PC-3 (cell line): Measurements from ENCODE around the gene DYTN. TPM values are rescaled to one million over a fixed set of nuclear protein-coding genes. Genes with fewer than 3 reads are reported as not detected.

Experiments used
- ATAC-seq: fragments of 200-7000 bp; cut with Tn5 transposase; 2 replicates; pipeline ENCODE4 v1.9.1; 2020; ENCODE audit warnings: mild to moderate bottlenecking, moderate library complexity
- BruUV-seq: library from RNA; stranded (reverse); fragments of 400-500 nt; replicated peaks from 2 replicates; lab custom pipeline; 2021; lab: Mats Ljungman, UMichigan
- CTCF ChIA-PET: fragments of 300-600 bp; sonication (Branson Sonifier 250); formaldehyde crosslinking; loops from one replicate; lab custom pipeline; 2022; ENCODE audit warnings: antibody characterized with exemption; lab: Charles Lee
- POLR2A ChIA-PET: fragments of 300-600 bp; sonication (Branson Sonifier 250); formaldehyde crosslinking; loops from one replicate; lab custom pipeline; 2022; ENCODE audit warnings: antibody characterized with exemption; ENCODE audit not compliant: unreplicated experiment; lab: Charles Lee
- DNase-seq: peaks from one replicate; pipeline ENCODE4 v3.0.0-alpha.2; 2015
- H2AFZ ChIP-seq: fragments of 300-600 bp; sonication (generic); 2 replicates; pipeline ENCODE4 v1.6.0; 2016; ENCODE audit warnings: antibody characterized with exemption, low read length
- H3F3A ChIP-seq: fragments of 300-600 bp; sonication (generic); one replicate; pipeline ENCODE4 v1.6.0; 2017; ENCODE audit warnings: antibody characterized with exemption, low read length, control low read depth, mild to moderate bottlenecking; ENCODE audit not compliant: unreplicated experiment
- H3K27ac ChIP-seq: fragments of 300-600 bp; sonication (generic); 2 replicates; pipeline ENCODE4 v1.5.1; 2016; ENCODE audit warnings: mild to moderate bottlenecking, low read length
- H3K27me3 ChIP-seq: fragments of 300-600 bp; sonication (generic); 2 replicates; pipeline ENCODE4 v1.6.1; 2016; ENCODE audit warnings: low read length, mixed read lengths
- H3K36me3 ChIP-seq: fragments of 300-600 bp; sonication (generic); 2 replicates; pipeline ENCODE4 v1.6.1; 2016; ENCODE audit warnings: low read depth, mixed run types, low read length, mixed read lengths
- H3K4me1 ChIP-seq: fragments of 300-600 bp; sonication (generic); 2 replicates; pipeline ENCODE4 v1.5.1; 2016; ENCODE audit warnings: low read length; ENCODE audit not compliant: insufficient read depth
- H3K4me2 ChIP-seq: fragments of 300-600 bp; sonication (generic); 2 replicates; pipeline ENCODE4 v1.6.0; 2016; ENCODE audit warnings: low read length
- H3K4me3 ChIP-seq: fragments of 300-600 bp; sonication (generic); 2 replicates; pipeline ENCODE4 v1.5.1; 2016; ENCODE audit warnings: mild to moderate bottlenecking, low read length, mixed read lengths
- H3K79me2 ChIP-seq: fragments of 300-600 bp; sonication (generic); 2 replicates; pipeline ENCODE4 v1.6.1; 2017; ENCODE audit warnings: low read length, mixed read lengths
- H3K9ac ChIP-seq: fragments of 300-600 bp; sonication (generic); 2 replicates; pipeline ENCODE4 v1.6.0; 2016; ENCODE audit warnings: mild to moderate bottlenecking, low read length
- H3K9me2 ChIP-seq: fragments of 300-600 bp; sonication (generic); replicated peaks from 2 replicates; pipeline ENCODE4 v1.6.1; 2016; ENCODE audit warnings: mixed run types, low read length, mixed read lengths
- H3K9me3 ChIP-seq: fragments of 300-600 bp; sonication (generic); 2 replicates; pipeline ENCODE4 v1.6.1; 2016; ENCODE audit warnings: low read length, mixed read lengths
- H4K20me1 ChIP-seq: fragments of 300-600 bp; sonication (generic); 2 replicates; pipeline ENCODE4 v1.6.1; 2016; ENCODE audit warnings: low read length, mixed read lengths
- EZH2 ChIP-seq: fragments of 300-600 bp; sonication (generic); IDR thresholded peaks from one replicate; pipeline ENCODE4 v1.6.1; 2017; ENCODE audit warnings: antibody characterized with exemption, mild to moderate bottlenecking, low read length; ENCODE audit not compliant: unreplicated experiment
- EZH2phosphoT487 ChIP-seq: fragments of 300-600 bp; sonication (generic); IDR thresholded peaks from 2 replicates; pipeline ENCODE4 v1.6.1; 2018; ENCODE audit warnings: mild to moderate bottlenecking, antibody characterized with exemption, low read length, borderline replicate concordance
- intact Hi-C: fragments of 100-400 bp; cut with micrococcal nuclease; formaldehyde crosslinking; loops from 2 replicates; pipeline ENCODE4 v1.9.0; 2023
- total RNA-seq: library from RNA; depleted of rRNA; stranded (reverse); fragments of >200 nt; gene quantifications from 2 replicates; pipeline ENCODE4 v1.2.3, GENCODE V29; 2014
- TF ChIP-seq, protein P1 (sequence below): fragments of 300-600 bp; sonication (generic); conservative IDR thresholded peaks from 2 replicates; pipeline ENCODE4 v1.5.1; 2017; ENCODE audit warnings: antibody characterized with exemption, low read depth, mild to moderate bottlenecking, low read length

DYTN gene
- total RNA-seq, 1 experiment from 2014 or later: not detected

DNA sequence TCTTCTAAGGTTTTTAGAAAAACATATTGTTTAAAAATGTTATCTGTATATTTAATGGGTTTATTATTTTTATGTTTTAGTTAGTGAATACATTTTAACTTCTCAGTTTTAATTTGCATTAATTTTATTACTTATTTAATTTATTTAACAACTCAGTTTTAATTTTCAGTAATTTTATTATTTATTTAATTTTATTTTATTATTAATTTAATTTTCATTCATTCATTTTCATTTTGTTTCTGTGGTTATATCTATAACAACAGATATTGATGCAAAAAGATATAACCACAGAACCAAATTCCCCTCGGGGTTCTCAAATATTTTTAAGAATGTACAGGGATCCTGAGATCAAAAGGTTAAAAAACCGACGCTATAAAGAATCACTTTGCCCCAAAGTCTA lies 52.9 kb downstream of the DYTN start:
- Histone ChIP-seq H3K27me3 (peaks cover 28% of the 10 kb centered on the region), H3K4me2 (no peak overlapping the region), H2AFZ (no peak overlapping the region), H3K4me3 (no peak overlapping the region), H3K9me2 (no peaks in the 10 kb centered on the region), H3K79me2 (no peaks in the 10 kb centered on the region), H4K20me1 (no peaks in the 10 kb centered on the region), H3K27ac (no peak overlapping the region), H3F3A (no peaks in the 10 kb centered on the region), H3K9ac (no peak overlapping the region), H3K4me1 (no peaks in the 10 kb centered on the region), H3K36me3 (no peaks in the 10 kb centered on the region), H3K9me3 (no peaks in the 10 kb centered on the region)
- CTCF ChIA-PET: no interaction called here
- no peak for DNase-seq
- intact Hi-C loops: no loop called here
- POLR2A ChIA-PET: no interaction called here
- TF ChIP-seq EZH2: no peak
- TF ChIP-seq EZH2phosphoT487: no peak
- TF ChIP-seq, protein P1, sequence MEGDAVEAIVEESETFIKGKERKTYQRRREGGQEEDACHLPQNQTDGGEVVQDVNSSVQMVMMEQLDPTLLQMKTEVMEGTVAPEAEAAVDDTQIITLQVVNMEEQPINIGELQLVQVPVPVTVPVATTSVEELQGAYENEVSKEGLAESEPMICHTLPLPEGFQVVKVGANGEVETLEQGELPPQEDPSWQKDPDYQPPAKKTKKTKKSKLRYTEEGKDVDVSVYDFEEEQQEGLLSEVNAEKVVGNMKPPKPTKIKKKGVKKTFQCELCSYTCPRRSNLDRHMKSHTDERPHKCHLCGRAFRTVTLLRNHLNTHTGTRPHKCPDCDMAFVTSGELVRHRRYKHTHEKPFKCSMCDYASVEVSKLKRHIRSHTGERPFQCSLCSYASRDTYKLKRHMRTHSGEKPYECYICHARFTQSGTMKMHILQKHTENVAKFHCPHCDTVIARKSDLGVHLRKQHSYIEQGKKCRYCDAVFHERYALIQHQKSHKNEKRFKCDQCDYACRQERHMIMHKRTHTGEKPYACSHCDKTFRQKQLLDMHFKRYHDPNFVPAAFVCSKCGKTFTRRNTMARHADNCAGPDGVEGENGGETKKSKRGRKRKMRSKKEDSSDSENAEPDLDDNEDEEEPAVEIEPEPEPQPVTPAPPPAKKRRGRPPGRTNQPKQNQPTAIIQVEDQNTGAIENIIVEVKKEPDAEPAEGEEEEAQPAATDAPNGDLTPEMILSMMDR: no peak
- BruUV-seq: no TSS peak
- ATAC-seq: no peak

DNA sequence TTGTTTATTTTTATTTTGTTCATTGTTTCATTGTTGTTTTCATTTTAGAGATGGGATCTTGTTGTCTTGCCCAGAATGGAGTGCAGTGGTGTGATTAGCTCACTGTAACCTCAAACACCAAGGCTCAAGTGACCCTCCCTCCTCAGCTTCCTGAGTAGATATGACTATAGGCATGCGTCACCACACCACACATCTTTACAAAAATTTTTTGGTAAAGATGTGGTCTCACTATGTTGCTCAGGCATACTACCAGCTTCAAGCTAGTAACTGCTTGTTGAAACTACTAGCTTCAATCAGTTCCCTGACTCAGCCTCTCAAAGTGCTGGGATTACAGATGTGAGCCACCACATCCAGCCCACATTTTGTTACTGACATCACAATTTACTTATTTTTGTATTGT lies 61.1 kb downstream of the DYTN start:
- Histone ChIP-seq H2AFZ (no peak overlapping the region), H3K79me2 (no peaks in the 10 kb centered on the region), H3K4me2 (no peak overlapping the region), H3F3A (no peaks in the 10 kb centered on the region), H3K9ac (no peak overlapping the region), H3K27me3 (peaks cover 2% of the 10 kb centered on the region; the same call in 1 of the 2 replicates), H3K4me1 (no peaks in the 10 kb centered on the region), H4K20me1 (no peaks in the 10 kb centered on the region), H3K27ac (no peak overlapping the region), H3K9me3 (no peaks in the 10 kb centered on the region), H3K36me3 (no peaks in the 10 kb centered on the region), H3K4me3 (no peak overlapping the region), H3K9me2 (no peaks in the 10 kb centered on the region)
- no peak for ATAC-seq
- intact Hi-C loops: no loop called here
- no peak for TF ChIP-seq EZH2
- TF ChIP-seq, protein P1: no peak
- peak; percentile 53 for DNase-seq
- POLR2A ChIA-PET: no interaction called here
- no TSS peak for BruUV-seq
- CTCF ChIA-PET: no interaction called here

DNA sequence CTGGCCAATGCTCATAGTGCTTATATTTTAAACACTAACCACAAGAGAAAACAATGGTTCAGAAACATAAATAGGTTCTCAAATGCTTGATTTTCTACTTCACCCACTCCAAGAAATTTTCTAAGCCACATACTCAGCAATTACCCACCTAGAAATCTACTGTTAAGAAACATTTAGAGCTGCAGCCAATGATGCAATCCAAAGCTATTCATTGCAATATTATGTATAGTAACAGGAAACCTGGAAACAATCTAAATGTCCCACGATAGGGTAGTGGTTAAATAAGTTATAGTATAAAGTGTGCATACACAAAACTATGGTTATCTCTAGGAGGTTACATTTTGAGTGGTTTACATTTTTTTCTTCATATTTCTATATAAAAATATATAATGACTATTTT lies 70.2 kb downstream of the DYTN start:
- DNase-seq: no peak
- CTCF ChIA-PET: no interaction called here
- no TSS peak for BruUV-seq

More for the DNA sequence above, 70.2 kb downstream of the DYTN start:
- no peaks in the 10 kb centered on the region for H3K79me2 ChIP-seq
- H3K9me2 ChIP-seq: no peaks in the 10 kb centered on the region
- H3K4me1 ChIP-seq: no peaks in the 10 kb centered on the region
- H3K27ac ChIP-seq: no peak overlapping the region
- TF ChIP-seq, protein P1: no peak
- TF ChIP-seq EZH2phosphoT487: no peak
- no peak for TF ChIP-seq EZH2
- peaks cover 10% of the 10 kb centered on the region; the same call in 1 of the 2 replicates for H3K27me3 ChIP-seq
- H3K9ac ChIP-seq: no peak overlapping the region
- H3K4me3 ChIP-seq: no peak overlapping the region
- H2AFZ ChIP-seq: no peak overlapping the region
- H4K20me1 ChIP-seq: no peaks in the 10 kb centered on the region
- no peaks in the 10 kb centered on the region for H3F3A ChIP-seq
- H3K4me2 ChIP-seq: no peak overlapping the region
- no peaks in the 10 kb centered on the region for H3K9me3 ChIP-seq
- intact Hi-C loops: no loop called here
- POLR2A ChIA-PET: no interaction called here
- no peak for ATAC-seq
- no peaks in the 10 kb centered on the region for H3K36me3 ChIP-seq
